SK-MEL-5 (cell line): Measurements from ENCODE around the gene TMUB1. TPM values are rescaled to one million over a fixed set of nuclear protein-coding genes. Genes with fewer than 3 reads are reported as not detected.
"Not testable (repeated sequence)": the region's sequence is repeated elsewhere in the genome, so short reads cannot be mapped to it uniquely, and the experiment has no call there.

Source experiments
- DNase-seq: peaks from one replicate; pipeline ENCODE4 v3.0.0-alpha.2; 2016; ENCODE audit warnings: low read depth, low spot score
- in situ Hi-C: cut with HindIII; loops from 2 replicates; pipeline ENCODE4 v1.10.0; 2016; ENCODE audit warnings: low sequenced_read_pairs, high pct_unique_total_duplicates, low pct_unique_long_range_greater_than_20kb
- total RNA-seq: library from RNA; depleted of rRNA; stranded (reverse); fragments of >200 nt; shearing (Covaris generic); gene quantifications from 2 replicates; pipeline ENCODE4 v1.2.3, GENCODE V29; 2014

TMUB1 gene
- total RNA-seq, 1 experiment from 2014 or later = 38.5 TPM

GRCh38 chr7:151053096-151053495 lies 30.2 kb downstream of the TMUB1 start:
- in situ Hi-C loops = no loop called here
- no peak for DNase-seq

- in situ Hi-C loops = no loop called here
- DNase-seq = no peak
Measured at GRCh38 chr7:151051108-151051507, 32.2 kb downstream of the TMUB1 start.

- DNase-seq = no peak
- in situ Hi-C loops = no loop called here
Measured at GRCh38 chr7:151048911-151049463, 34.3 kb downstream of the TMUB1 start.

DNA sequence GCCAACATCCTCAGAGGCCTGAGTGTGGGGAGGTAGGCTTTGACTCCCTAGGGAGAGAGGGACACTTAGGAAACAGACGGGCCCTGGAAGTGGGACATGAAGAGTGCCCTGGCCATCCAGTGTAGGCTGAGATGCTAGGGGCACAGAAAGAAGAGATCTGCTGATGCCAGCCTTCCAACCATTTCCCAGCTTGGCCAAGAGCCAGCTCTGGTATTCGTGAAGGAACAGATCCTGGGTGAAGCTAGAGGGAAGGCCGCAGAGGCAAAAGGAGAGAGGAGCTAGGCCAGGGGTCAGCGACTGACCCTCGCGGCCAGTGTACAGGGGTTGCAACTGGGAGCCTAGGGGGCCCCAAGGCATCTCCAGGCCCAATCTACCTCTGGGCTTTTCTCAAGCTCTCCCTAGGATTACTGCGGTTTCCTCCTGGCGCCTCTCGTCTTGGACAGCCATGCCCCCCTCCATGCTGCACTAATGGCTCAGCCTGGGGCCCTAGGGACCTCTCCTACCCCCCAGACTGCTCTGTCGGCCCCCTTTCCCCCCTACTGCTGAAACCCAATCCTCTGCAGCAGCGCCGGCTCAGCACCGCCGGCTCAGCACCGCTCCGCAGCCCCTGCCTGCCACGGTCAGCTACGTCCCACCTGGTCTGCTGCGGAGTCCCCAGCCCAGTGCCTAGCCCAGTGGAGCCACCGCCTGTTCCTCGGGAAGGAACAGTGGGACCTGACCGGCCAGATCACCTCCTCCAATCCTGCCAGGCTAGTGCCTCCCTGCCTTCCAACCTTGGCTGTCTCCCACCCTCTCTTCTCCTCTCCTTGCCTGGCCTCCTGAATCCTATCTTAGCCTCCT lies 35.1 kb downstream of the TMUB1 start, which contains the start of gene ASIC3:
Gene ASIC3, plus strand, starts transcription at position 556 of the 840 bp plus-strand sequence. CDS start 355 bp downstream, outside the sequence.
- in situ Hi-C loops = no loop called here
- DNase-seq = no peak

- no peak for DNase-seq
- in situ Hi-C loops = no loop called here
Measured at GRCh38 chr7:151046603-151047573, 36.4 kb downstream of the TMUB1 start.

DNA sequence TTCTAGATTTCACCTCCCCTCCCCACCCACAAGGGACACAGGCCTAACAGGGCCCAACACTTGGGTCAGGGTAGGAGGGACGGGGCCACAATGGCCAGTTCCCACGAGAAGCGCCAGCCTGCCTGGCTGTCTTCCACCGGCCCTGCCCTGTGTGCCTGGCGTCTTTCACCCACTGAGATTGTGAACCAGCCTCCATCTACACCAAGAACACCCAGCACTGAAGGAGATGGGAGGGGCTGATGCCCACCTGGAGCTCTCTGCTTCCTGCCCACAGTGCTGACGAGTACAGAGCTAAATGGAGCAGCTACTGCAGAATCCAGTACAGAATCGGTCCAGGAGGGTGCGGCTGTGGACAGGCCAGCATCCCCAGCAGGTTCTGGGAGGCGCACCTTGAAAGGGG lies 37.3 kb downstream of the TMUB1 start:
- in situ Hi-C loops = no loop called here
- no peak for DNase-seq

DNA sequence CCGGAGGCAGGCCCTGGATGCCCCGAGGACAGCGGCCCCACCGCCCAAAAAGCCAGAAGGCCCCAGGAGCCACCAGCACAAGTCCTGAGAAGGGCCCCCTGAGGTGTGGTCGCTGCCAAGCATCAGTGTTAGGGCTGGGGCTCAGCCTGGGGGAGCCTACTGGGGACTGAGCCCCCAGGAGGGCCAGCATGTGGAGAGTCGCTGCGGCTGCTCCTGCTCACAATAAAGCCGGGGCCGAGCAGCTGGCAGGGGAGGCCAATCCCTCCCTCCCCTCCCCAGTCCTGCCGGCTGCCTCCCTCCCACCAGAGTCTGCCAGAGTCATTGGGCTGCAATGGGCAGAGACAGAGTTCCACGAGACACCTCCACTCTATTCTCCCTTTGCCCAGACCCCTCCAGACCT lies 38.0 kb downstream of the TMUB1 start:
- no peak for DNase-seq
- in situ Hi-C loops = no loop called here

DNA sequence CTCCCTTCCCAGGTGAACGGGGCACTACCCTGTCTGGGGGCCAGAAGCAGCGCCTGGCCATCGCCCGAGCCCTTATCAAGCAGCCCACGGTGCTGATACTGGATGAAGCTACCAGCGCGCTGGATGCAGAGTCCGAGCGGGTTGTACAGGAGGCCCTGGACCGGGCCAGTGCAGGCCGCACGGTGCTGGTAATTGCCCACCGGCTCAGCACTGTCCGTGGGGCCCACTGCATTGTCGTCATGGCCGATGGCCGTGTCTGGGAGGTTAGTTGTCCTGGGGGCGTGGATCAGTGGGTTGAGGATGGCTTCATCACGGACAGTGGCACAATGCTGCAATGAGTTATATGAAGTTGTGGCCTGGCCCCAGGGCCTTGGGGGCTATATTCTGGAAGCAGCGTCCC lies 39.3 kb downstream of the TMUB1 start:
- no peak for DNase-seq
- in situ Hi-C loops = no loop called here

DNA sequence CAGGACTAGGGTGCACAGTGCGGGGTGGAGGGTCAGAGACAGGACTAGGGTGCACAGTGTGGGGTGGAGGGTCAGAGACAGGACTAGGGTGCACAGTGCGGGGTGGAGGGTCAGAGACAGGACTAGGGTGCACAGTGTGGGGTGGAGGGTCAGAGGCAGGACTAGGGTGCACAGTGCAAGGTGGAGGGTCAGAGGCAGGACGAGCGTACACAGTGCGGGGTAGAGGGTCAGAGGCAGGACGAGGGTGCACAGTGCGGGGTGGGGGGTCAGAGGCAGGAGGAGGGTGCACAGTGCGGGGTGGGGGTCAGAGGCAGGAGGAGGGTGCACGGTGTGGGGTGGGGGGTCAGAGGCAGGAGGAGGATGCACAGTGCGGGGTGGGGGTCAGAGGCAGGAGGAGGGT lies 39.8 kb downstream of the TMUB1 start:
- DNase-seq, in situ Hi-C loops: not testable (repeated sequence)

GRCh38 chr7:151040616-151041375 lies 42.5 kb downstream of the TMUB1 start:
- in situ Hi-C loops = no loop called here
- DNase-seq = no peak

GRCh38 chr7:151039850-151040548 lies 43.3 kb downstream of the TMUB1 start:
- in situ Hi-C loops = no loop called here
- DNase-seq = no peak

GRCh38 chr7:151038951-151039849 lies 44.1 kb downstream of the TMUB1 start:
- DNase-seq = peak; percentile 75
- in situ Hi-C loops = no loop called here

DNA sequence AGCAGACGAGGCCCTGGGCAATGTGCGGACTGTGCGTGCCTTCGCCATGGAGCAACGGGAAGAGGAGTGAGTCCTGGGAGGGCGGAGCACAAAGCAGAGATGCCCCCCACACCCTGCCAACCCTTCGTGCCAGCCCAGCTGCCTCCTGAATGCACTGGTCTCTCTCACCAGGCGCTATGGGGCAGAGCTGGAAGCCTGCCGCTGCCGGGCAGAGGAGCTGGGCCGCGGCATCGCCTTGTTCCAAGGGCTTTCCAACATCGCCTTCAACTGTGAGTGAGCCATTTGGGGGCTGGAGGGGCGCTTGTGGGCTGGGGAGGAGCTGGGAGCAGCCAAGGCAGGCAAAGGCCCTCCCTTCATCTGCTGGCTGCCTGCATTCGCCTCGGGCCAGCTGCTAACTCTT lies 47.4 kb downstream of the TMUB1 start:
- in situ Hi-C loops = no loop called here
- no peak for DNase-seq

GRCh38 chr7:151035026-151035717 lies 48.1 kb downstream of the TMUB1 start:
- no peak for DNase-seq
- in situ Hi-C loops = no loop called here

GRCh38 chr7:151034312-151035025 lies 48.8 kb downstream of the TMUB1 start:
- in situ Hi-C loops = no loop called here
- no peak for DNase-seq
